Activated CD4-positive, alpha-beta T cell treated with anti-CD3 and anti-CD28 coated beads, Interleukin-10, Interleukin-2, amounts not matched to agents 100 ng/mL and 50 ng/mL, durations not matched to agents 16 hours and 8 hours (primary cell): ENCODE data around the gene ADAMTS8.

ENCODE experiments used
- DNase-seq: peaks from one replicate; pipeline ENCODE4 v3.0.0-alpha.2; 2020

The ADAMTS8 gene

GRCh38 chr11:130436171-130436570, 7.8 kb upstream of the ADAMTS8 start:
- DNase-seq, result no peak

GRCh38 chr11:130435671-130436070, 7.3 kb upstream of the ADAMTS8 start:
- no peak for DNase-seq

GRCh38 chr11:130434521-130435223, 6.3 kb upstream of the ADAMTS8 start:
- DNase-seq, result peak; percentile 75

- no peak for DNase-seq
Observed at GRCh38 chr11:130433357-130433756, 4.9 kb upstream of the ADAMTS8 start.

- DNase-seq, result no peak
Observed at GRCh38 chr11:130431801-130432200, 3.4 kb upstream of the ADAMTS8 start.

GRCh38 chr11:130431331-130431773, 2.9 kb upstream of the ADAMTS8 start:
- DNase-seq, result peak; percentile 77

GRCh38 chr11:130429983-130430382, 1.6 kb upstream of the ADAMTS8 start:
- no peak for DNase-seq

- DNase-seq, result no peak
Observed at GRCh38 chr11:130429120-130429681, 792 bp upstream of the ADAMTS8 start.

- no peak for DNase-seq
Observed at GRCh38 chr11:130427581-130428315, 661 bp downstream of the ADAMTS8 start.

- DNase-seq, result no peak
Observed at GRCh38 chr11:130426837-130427341, 1.5 kb downstream of the ADAMTS8 start.

- no peak for DNase-seq
Observed at GRCh38 chr11:130426223-130426836, 2.1 kb downstream of the ADAMTS8 start.

- no peak for DNase-seq
Observed at GRCh38 chr11:130425156-130425555, 3.3 kb downstream of the ADAMTS8 start.

GRCh38 chr11:130424613-130425140, 3.7 kb downstream of the ADAMTS8 start:
- DNase-seq, result no peak

GRCh38 chr11:130423541-130424142, 4.8 kb downstream of the ADAMTS8 start:
- no peak for DNase-seq

- no peak for DNase-seq
Observed at GRCh38 chr11:130422251-130422995, 6.0 kb downstream of the ADAMTS8 start.

GRCh38 chr11:130421697-130422096, 6.7 kb downstream of the ADAMTS8 start:
- no peak for DNase-seq

- DNase-seq, result no peak
Observed at GRCh38 chr11:130421199-130421585, 7.2 kb downstream of the ADAMTS8 start.

- DNase-seq, result no peak
Observed at GRCh38 chr11:130420478-130421198, 7.8 kb downstream of the ADAMTS8 start.

GRCh38 chr11:130418756-130419155, 9.7 kb downstream of the ADAMTS8 start:
- DNase-seq, result no peak

- DNase-seq, result no peak
Observed at GRCh38 chr11:130418210-130418609, 10.2 kb downstream of the ADAMTS8 start.

GRCh38 chr11:130416906-130417305, 11.5 kb downstream of the ADAMTS8 start:
- DNase-seq, result no peak
